GM23248 (cell line): ENCODE measurements around the gene AOX1.

Source experiments
- EZH2 ChIP-seq: fragments of 200-600 bp; sonication (generic); IDR thresholded peaks from 2 replicates; pipeline ENCODE4 v1.6.1; 2018; ENCODE audit warnings: antibody characterized with exemption, mild to moderate bottlenecking; ENCODE audit not compliant: insufficient read depth, poor library complexity, severe bottlenecking
- EZH2phosphoT487 ChIP-seq: fragments of 200-600 bp; sonication (generic); IDR thresholded peaks from 2 replicates; pipeline ENCODE4 v1.6.1; 2018; ENCODE audit warnings: antibody characterized with exemption, moderate library complexity, mild to moderate bottlenecking, low read depth; ENCODE audit not compliant: insufficient read depth

DNA sequence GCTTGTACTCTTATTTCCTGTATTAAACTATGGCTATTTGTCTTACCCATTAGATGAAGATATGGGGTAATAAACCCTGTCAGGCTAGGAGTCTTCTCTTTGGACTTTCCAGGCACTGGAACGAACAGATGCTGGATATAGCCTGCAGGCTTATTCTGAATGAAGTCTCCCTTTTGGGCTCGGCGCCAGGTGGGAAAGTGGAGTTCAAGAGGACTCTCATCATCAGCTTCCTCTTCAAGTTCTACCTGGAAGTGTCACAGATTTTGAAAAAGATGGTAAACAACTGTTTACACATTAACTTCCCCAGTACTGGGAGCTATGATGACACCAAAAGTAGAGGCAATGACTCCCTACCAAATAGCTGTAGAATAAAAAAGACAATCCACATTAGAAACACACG is 27.9 kb downstream of the AOX1 start:
- TF ChIP-seq EZH2 (no peak), EZH2phosphoT487 (no peak)
